Spinal cord (tissue), 10 donors: ENCODE measurements around the gene ACSM2A. TPM values are rescaled to one million over a fixed set of nuclear protein-coding genes. Genes with fewer than 3 reads are reported as not detected.
"Not testable (repeated sequence)": the region's sequence is repeated elsewhere in the genome, so short reads cannot be mapped to it uniquely, and the experiment has no call there.

Experiments
- DNase-seq, 6 donors: peaks; one replicate each; pipeline versions ENCODE4 v3.0.0 to v3.0.0-alpha.2; 2013 to 2015; ENCODE audit warnings: low spot score in 6 of 6, low read depth in 4 of 6
- H3K27ac ChIP-seq: one replicate; pipeline ENCODE4 v1.5.1; 2013; ENCODE audit warnings: low read depth, low read length, control low read depth
- H3K27me3 ChIP-seq: one replicate; pipeline ENCODE4 v1.6.1; 2013; ENCODE audit warnings: low read length; ENCODE audit not compliant: control insufficient read depth, insufficient read depth
- H3K36me3 ChIP-seq: one replicate; pipeline ENCODE4 v1.6.1; 2013; ENCODE audit warnings: low read length; ENCODE audit not compliant: control insufficient read depth, insufficient read depth
- H3K4me1 ChIP-seq: one replicate; pipeline ENCODE4 v1.6.1; 2013; ENCODE audit warnings: low read length; ENCODE audit not compliant: control insufficient read depth, insufficient read depth
- H3K4me3 ChIP-seq: one replicate; pipeline ENCODE4 v1.5.1; 2013; ENCODE audit warnings: low read depth, low read length, control low read depth
- H3K9me3 ChIP-seq: one replicate; pipeline ENCODE4 v1.6.1; 2013; ENCODE audit warnings: low read length; ENCODE audit not compliant: control insufficient read depth, insufficient read depth
- WGBS: methylation state at CpG from one replicate; pipeline ENCODE4 v1.1.5; 2013; ENCODE audit warnings: missing lambda C conversion rate; ENCODE audit not compliant: insufficient coverage; 5-methylcytosine and 5-hydroxymethylcytosine counted together
- polyA plus RNA-seq, 2 donors: library from polyadenylated mRNA; unstranded; fragments of 120-200 nt; gene quantifications; one replicate each; pipeline ENCODE4 v1.2.1, GENCODE V29; 2013; ENCODE audit not compliant: insufficient read length in 2 of 2
- total RNA-seq, 2 donors: library from RNA; depleted of rRNA in 1 of 2; stranded (reverse); fragments of 120-200 nt in 1 of 2; fragments of >200 nt in 1 of 2; gene quantifications; one replicate each; pipeline versions ENCODE4 v1.2.3 to v1.2.4, GENCODE V29; 2013 to 2014
- donor health status: healthy.

Gene ACSM2A
- total and polyA plus RNA-seq, 4 donors: 0.11 to 0.71 (median 0.56) TPM; not detected in 1

DNA sequence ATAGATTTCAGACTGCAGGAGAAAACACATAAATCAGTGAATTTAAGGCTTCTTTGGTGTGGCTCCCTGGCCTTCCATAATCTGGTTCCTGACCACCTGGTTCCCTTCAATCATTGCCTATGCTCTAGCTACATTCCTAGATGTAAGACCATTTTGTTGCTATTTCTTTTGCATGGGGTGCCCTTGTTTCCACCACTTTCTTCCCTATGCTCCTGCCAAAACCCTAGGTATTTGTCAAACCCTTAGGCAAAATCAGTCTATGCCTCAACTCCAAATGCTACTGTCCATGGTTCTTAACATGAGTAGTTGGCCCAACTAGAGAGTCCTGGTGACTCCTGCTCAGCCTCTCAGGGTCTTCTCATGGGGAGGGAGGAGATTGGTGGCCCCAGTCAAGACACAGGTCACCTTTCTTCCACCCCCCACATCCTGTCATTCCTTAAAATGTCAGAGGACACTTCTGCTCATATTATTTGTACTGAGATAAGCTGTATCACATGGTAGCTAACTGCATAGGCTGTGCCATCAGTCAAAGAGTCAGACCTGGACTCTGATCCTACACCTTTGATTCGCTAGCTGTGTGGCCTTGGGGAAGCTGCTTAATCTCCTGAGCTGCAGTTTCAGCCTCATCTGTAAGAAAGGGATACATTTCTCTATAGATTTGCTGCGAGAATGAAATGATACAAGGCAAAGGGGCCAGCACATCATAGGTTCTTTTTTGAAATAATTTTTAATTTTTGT is 27.0 kb upstream of the ACSM2A start:
- Histone ChIP-seq H3K4me1 (no peaks in the 10 kb centered on the region), H3K9me3 (no peaks in the 10 kb centered on the region), H3K4me3 (no peak overlapping the region), H3K27me3 (no peaks in the 10 kb centered on the region), H3K27ac (no peak overlapping the region), H3K36me3 (no peaks in the 10 kb centered on the region)
- 86% methylated on average over 1 of the region's 2 CpGs for WGBS
- no peak for DNase-seq

DNA sequence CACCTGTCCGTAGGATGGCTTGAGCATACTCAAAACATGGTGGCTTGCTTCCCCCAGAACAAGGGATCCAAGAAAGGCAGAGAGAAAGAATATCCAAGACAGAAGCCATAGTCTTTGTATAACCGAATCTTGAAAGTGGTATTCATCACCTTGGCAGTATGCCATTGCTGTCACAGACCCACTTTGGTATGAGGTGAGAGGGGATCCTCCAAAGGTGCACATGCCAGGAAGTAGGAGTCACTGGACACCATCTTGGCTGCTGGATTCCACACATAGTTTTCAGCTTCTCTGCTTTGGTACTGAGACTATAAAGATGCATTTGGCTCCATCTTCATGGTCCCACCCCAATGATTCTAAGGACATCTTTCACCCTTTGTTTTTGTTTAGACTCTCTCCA is 23.9 kb upstream of the ACSM2A start:
- DNase-seq, H3K27ac ChIP-seq, H3K4me3 ChIP-seq, H3K36me3 ChIP-seq, H3K4me1 ChIP-seq, H3K9me3 ChIP-seq, H3K27me3 ChIP-seq: not testable (repeated sequence)
- 90% methylated on average over 1 of the region's 2 CpGs for WGBS

DNA sequence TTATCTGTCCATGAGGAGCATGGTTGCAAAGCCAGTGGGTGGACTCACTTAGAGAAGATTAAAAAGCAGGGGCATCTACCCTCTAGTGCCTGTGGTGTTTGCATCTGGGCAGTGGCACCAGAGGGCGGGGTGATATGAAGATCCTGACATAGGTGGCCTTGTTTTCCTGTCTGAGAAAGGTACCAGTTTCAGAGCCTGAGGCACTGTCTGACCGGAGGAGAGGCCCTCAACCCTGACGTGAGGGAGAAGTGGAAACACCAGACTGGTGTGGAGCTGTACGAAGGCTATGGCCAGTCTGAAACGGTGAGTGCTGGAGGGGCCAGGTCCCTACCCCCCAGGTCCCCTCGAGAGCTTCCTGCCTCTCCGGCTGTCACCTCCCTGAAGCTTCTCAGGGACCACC is 21.8 kb upstream of the ACSM2A start:
- not testable (repeated sequence) for H3K36me3 ChIP-seq, H3K4me3 ChIP-seq, H3K27ac ChIP-seq, H3K27me3 ChIP-seq, H3K4me1 ChIP-seq, H3K9me3 ChIP-seq, DNase-seq
- WGBS: 92% methylated on average over 5 of the region's 7 CpGs

DNA sequence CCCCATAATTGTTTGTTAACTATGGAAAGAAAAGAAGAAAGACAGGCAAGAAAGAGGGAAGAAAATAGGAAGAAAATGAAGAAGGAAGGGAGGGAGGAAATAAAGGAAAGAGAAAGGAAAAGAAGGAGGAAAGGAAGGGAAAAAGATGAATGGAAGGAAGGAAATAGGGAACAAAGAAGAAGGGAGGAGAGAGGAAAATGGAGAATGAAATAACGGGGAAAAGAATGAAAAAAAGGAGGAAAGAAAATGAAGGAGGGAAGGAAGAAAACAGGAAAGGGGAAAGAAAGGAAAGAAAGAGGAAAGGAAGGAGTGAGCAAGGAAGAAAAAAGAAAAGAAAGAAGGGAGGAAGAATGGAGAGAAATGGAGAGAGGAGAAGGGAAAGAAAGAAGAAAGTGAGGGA is 20.8 kb upstream of the ACSM2A start:
- 85% methylated on average over 1 of the region's 1 CpG for WGBS
- H3K36me3 ChIP-seq, DNase-seq, H3K27ac ChIP-seq, H3K4me3 ChIP-seq, H3K4me1 ChIP-seq, H3K27me3 ChIP-seq, H3K9me3 ChIP-seq: not testable (repeated sequence)

DNA sequence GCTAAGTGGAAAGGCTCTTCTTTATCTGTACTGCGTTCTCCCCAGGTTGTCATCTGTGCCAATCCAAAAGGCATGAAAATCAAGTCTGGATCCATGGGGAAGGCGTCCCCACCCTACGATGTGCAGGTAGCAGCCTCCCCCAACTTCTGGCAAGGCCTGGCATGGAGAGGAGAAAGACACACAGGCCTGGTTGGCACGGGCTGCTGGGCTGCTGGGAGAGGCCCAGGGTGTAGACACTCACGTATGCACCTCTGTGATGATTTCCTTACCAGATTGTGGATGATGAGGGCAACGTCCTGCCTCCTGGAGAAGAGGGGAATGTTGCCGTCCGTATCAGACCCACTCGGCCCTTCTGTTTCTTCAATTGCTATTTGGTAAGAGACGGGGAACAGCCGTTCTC is 20.4 kb upstream of the ACSM2A start:
- Histone ChIP-seq H3K27ac (no peak overlapping the region), H3K9me3 (no peaks in the 10 kb centered on the region), H3K36me3 (no peaks in the 10 kb centered on the region), H3K4me3 (no peak overlapping the region), H3K4me1 (no peaks in the 10 kb centered on the region), H3K27me3 (no peaks in the 10 kb centered on the region)
- 89% methylated on average over 6 of the region's 11 CpGs for WGBS
- no peak for DNase-seq

DNA sequence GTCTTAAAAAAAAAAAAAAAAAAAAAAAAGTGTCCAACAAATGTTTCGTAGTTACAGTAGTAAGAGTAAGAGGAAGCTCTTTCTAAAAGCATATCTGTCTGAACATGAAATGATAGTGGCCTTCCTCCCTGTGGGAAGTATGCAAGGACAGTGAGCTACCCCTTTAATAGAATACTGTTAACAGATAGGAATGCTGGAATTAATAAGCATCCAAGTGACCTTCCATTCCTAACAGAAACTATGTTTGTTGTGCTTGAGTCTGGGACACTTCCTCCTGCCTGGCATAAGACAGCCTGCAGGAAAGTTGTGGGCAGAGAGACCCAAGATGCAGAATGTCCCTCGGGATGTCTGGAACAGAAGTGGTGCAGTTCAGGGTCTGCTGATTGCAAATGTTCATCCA is 12.4 kb upstream of the ACSM2A start:
- H3K9me3 ChIP-seq, H3K27ac ChIP-seq, H3K4me3 ChIP-seq, H3K27me3 ChIP-seq, H3K4me1 ChIP-seq, DNase-seq, H3K36me3 ChIP-seq: not testable (repeated sequence)
- WGBS: no CpG with 5 or more reads among the region's 2 CpGs

DNA sequence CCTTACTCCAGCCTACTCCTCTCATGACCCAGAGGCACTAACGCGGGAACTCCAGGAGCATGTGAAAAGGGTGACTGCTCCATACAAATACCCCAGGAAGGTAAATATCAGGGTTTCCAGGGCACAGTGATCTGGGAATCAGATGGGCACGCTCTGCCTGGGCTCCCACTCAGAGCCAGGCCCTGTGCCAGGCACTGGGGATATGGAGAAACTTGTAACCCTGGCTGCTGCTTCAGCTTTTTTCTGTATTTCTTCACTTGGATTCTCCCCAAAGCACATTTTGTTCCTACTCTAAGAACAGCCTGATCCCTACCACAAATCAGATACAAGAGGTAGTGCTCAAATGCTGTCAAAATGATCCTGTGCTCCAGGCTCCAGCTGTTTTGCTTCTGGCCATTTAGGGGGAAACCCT is 11.5 kb upstream of the ACSM2A start:
- H3K4me3 ChIP-seq, H3K4me1 ChIP-seq, H3K27ac ChIP-seq, H3K27me3 ChIP-seq, H3K9me3 ChIP-seq, H3K36me3 ChIP-seq: not testable (repeated sequence)
- WGBS: 14% methylated on average over 1 of the region's 3 CpGs
- peak in 1 of 6 donors; percentile 32 for DNase-seq

DNA sequence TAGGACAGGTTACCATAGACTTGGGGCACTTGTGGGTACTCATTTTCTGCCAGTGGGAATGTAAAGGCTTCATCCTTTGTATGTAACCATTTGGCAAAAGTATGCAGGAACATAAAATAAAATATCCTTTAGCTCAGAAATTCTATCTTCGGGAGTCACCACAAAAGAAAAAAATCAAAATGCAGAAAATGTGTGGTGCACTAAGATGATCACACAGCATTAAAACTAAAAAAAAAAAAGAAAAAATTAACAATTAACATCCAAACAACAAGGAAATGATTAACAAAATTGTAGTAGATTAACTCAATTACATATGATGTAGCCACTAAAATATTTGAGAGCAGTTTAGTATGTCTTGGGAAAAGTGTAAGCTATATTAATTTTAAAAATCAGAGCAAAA is 10.6 kb upstream of the ACSM2A start:
- peak in 1 of 6 donors; percentile 1 for DNase-seq
- not testable (repeated sequence) for H3K27ac ChIP-seq, H3K36me3 ChIP-seq, H3K4me1 ChIP-seq, H3K4me3 ChIP-seq, H3K9me3 ChIP-seq, H3K27me3 ChIP-seq
- WGBS: no CpG with 5 or more reads among the region's 1 CpG

DNA sequence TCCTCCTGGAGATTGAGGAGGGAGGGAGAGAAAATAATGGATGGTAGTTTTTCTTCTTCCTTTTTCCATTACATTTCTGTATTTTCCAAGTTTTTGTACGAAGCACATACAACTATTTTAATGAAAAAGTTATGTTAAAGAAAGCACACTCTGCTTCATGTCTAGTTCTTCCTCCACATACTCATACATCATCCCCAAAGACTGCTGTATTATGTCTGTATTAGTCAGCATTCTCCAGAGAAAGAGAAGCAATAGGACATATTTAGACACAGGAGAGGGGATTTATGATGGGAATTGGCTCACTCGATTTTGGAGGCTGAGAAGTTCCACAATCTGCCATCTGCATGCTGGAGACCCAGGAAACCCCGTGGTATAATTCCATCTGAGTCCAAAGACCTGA is 10.1 kb upstream of the ACSM2A start:
- no peak for DNase-seq
- no peaks in the 10 kb centered on the region for H3K36me3 ChIP-seq
- H3K27ac ChIP-seq: no peak overlapping the region
- H3K27me3 ChIP-seq: no peaks in the 10 kb centered on the region
- 100% methylated on average over 2 of the region's 3 CpGs for WGBS
- H3K4me3 ChIP-seq: no peak overlapping the region
- no peaks in the 10 kb centered on the region for H3K9me3 ChIP-seq
- H3K4me1 ChIP-seq: no peaks in the 10 kb centered on the region

DNA sequence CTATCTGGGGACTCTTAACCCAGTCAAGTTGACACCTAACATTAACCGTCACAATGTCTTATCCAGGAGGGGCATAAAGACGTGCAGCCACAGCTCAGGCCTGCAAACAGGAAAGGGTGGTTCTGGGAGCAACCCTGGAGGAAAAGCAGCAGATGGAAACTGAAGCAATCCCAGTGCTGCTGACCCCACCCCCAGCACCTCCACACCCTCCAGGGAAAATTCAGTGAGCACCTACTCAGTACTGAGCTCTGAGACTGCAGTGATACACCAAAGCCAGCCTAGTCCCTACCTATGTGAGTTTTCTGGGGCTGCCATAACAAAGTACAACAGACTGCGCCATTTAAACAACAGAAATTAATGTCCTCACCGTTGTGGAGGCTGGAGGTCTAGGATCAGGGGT is 9.5 kb upstream of the ACSM2A start:
- not testable (repeated sequence) for DNase-seq, H3K4me3 ChIP-seq, H3K36me3 ChIP-seq, H3K27me3 ChIP-seq, H3K27ac ChIP-seq, H3K4me1 ChIP-seq, H3K9me3 ChIP-seq
- 100% methylated on average over 1 of the region's 4 CpGs for WGBS
